ENCODE measurements around the gene DUOX2. TPM values are rescaled to one million over a fixed set of nuclear protein-coding genes. Genes with fewer than 3 reads are reported as not detected.

The DUOX2 gene
- total RNA-seq, 4 donors from 2014 or later, result not detected

- Histone ChIP-seq H3K4me1 (peaks cover 0 to 2% of the 10 kb centered on the region in 2 donors), H3K27ac (no peak overlapping the region), H3K9me3 (no peaks in the 10 kb centered on the region), H3K27me3 (peaks cover 2 to 15% (median 2%) of the 10 kb centered on the region in 3 donors), H3K4me3 (no peak overlapping the region), H3K36me3 (no peaks in the 10 kb centered on the region)
- TF ChIP-seq, protein P1, sequence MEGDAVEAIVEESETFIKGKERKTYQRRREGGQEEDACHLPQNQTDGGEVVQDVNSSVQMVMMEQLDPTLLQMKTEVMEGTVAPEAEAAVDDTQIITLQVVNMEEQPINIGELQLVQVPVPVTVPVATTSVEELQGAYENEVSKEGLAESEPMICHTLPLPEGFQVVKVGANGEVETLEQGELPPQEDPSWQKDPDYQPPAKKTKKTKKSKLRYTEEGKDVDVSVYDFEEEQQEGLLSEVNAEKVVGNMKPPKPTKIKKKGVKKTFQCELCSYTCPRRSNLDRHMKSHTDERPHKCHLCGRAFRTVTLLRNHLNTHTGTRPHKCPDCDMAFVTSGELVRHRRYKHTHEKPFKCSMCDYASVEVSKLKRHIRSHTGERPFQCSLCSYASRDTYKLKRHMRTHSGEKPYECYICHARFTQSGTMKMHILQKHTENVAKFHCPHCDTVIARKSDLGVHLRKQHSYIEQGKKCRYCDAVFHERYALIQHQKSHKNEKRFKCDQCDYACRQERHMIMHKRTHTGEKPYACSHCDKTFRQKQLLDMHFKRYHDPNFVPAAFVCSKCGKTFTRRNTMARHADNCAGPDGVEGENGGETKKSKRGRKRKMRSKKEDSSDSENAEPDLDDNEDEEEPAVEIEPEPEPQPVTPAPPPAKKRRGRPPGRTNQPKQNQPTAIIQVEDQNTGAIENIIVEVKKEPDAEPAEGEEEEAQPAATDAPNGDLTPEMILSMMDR (IDR thresholded peaks at IDR 0.05 in 4 of 5, conservative IDR thresholded peaks at IDR 0.05 in 1 of 5), result no peak
- no peak for TF ChIP-seq POLR2A (IDR thresholded peaks at IDR 0.05)
- intact Hi-C loops (cut with DNase I; ENCODE audit: low total_unique reads), result no loop called here
- in situ Hi-C loops (cut with MboI; ENCODE audit: low sequenced_read_pairs in 4 of 4), result no loop called here
- no peak for ATAC-seq
- no peak for DNase-seq
These were observed 8.7 kb upstream of the DUOX2 start for GRCh38 chr15:45122719-45123118.

GRCh38 chr15:45121706-45122417, 7.9 kb upstream of the DUOX2 start:
- Histone ChIP-seq H3K9me3 (no peaks in the 10 kb centered on the region), H3K27me3 (peaks cover 10 to 16% (median 10%) of the 10 kb centered on the region in 3 donors), H3K4me1 (peaks cover 4% of the 10 kb centered on the region in 2 donors), H3K4me3 (no peak overlapping the region), H3K27ac (no peak overlapping the region), H3K36me3 (no peaks in the 10 kb centered on the region)
- ATAC-seq (no peak), DNase-seq (no peak)
- in situ Hi-C loops (cut with MboI; ENCODE audit: low sequenced_read_pairs in 4 of 4), result no loop called here
- no peak for TF ChIP-seq POLR2A (IDR thresholded peaks at IDR 0.05)
- TF ChIP-seq, protein P1 (IDR thresholded peaks at IDR 0.05 in 4 of 5, conservative IDR thresholded peaks at IDR 0.05 in 1 of 5), result no peak
- intact Hi-C loops (cut with DNase I; ENCODE audit: low total_unique reads), result no loop called here

- no peak for DNase-seq
- intact Hi-C loops (cut with DNase I; ENCODE audit: low total_unique reads), result no loop called here
- in situ Hi-C loops (cut with MboI; ENCODE audit: low sequenced_read_pairs in 4 of 4), result no loop called here
- no peak for ATAC-seq
- Histone ChIP-seq H3K4me3 (no peak overlapping the region), H3K27me3 (peaks cover 19 to 23% (median 19%) of the 10 kb centered on the region in 3 donors), H3K36me3 (no peaks in the 10 kb centered on the region), H3K4me1 (peaks cover 4 to 9% of the 10 kb centered on the region in 2 donors), H3K9me3 (no peaks in the 10 kb centered on the region), H3K27ac (no peak overlapping the region)
- TF ChIP-seq, protein P1 (IDR thresholded peaks at IDR 0.05 in 4 of 5, conservative IDR thresholded peaks at IDR 0.05 in 1 of 5), result no peak
- no peak for TF ChIP-seq POLR2A (IDR thresholded peaks at IDR 0.05)
These were observed 7.0 kb upstream of the DUOX2 start for GRCh38 chr15:45121020-45121419.

- peaks cover 26 to 30% (median 26%) of the 10 kb centered on the region in 3 donors for H3K27me3 ChIP-seq
- in situ Hi-C loops (cut with MboI; ENCODE audit: low sequenced_read_pairs in 4 of 4), result no loop called here
- intact Hi-C loops (cut with DNase I; ENCODE audit: low total_unique reads), result no loop called here
- H3K27ac ChIP-seq, result no peak overlapping the region
- TF ChIP-seq, protein P1 (IDR thresholded peaks at IDR 0.05 in 4 of 5, conservative IDR thresholded peaks at IDR 0.05 in 1 of 5), result no peak
- TF ChIP-seq POLR2A (IDR thresholded peaks at IDR 0.05), result no peak
- H3K4me3 ChIP-seq, result no peak overlapping the region
- H3K4me1 ChIP-seq, result peaks cover 4 to 9% of the 10 kb centered on the region in 2 donors
- ATAC-seq (no peak), DNase-seq (no peak)
- no peaks in the 10 kb centered on the region for H3K9me3 ChIP-seq
- H3K36me3 ChIP-seq, result no peaks in the 10 kb centered on the region
These were observed 6.4 kb upstream of the DUOX2 start for GRCh38 chr15:45120081-45120972.

Measured in gastrocnemius medialis (tissue), 4 donors.